Natural killer cell treated with Interleukin-12 subunit alpha and Interleukin-12 subunit beta and Interleukin-15 and Interleukin-18, amount 100 ng/mL, for 72 hours (primary cell): Measurements from ENCODE around the gene MYH10. TPM values are rescaled to one million over a fixed set of nuclear protein-coding genes. Genes with fewer than 3 reads are reported as not detected.

Experiments
- ATAC-seq, 2 donors: fragments of 150-1000 bp; cut with Tn5 transposase in 1 of 2; sonication (Bioruptor Pico), chemical (Tn5 transposase) in 1 of 2; 2 replicates each; pipeline ENCODE4 v1.10.0; 2021
- DNase-seq: peaks from one replicate; pipeline ENCODE4 v3.0.0; 2022; ENCODE audit warnings: low spot score
- H3K27ac Mint-ChIP-seq, 2 donors: 1 replicate in 1 of 2; 2 replicates in 1 of 2; pipeline ENCODE4 v1.8.0; 2022; ENCODE audit warnings: mixed read lengths in 2 of 2, mild to moderate bottlenecking in 1 of 2, moderate library complexity in 1 of 2
- H3K27me3 Mint-ChIP-seq, 2 donors: 1 replicate in 1 of 2; 2 replicates in 1 of 2; pipeline ENCODE4 v1.8.0; 2022; ENCODE audit warnings: mixed read lengths in 2 of 2
- H3K36me3 Mint-ChIP-seq: one replicate; pipeline ENCODE4 v1.8.0; 2022; ENCODE audit warnings: mixed read lengths
- H3K4me1 Mint-ChIP-seq, 2 donors: 1 replicate in 1 of 2; 2 replicates in 1 of 2; pipeline ENCODE4 v1.8.0; 2022; ENCODE audit warnings: low read depth in 2 of 2, mixed read lengths in 2 of 2, mild to moderate bottlenecking in 1 of 2
- H3K4me3 Mint-ChIP-seq: one replicate; pipeline ENCODE4 v1.8.0; 2022; ENCODE audit warnings: mixed read lengths
- H3K9me3 Mint-ChIP-seq: 2 replicates; pipeline ENCODE4 v1.8.0; 2022; ENCODE audit warnings: mixed read lengths
- total RNA-seq, 2 donors: library from RNA; stranded (reverse); gene quantifications; one replicate each; pipeline ENCODE4 v1.2.3, GENCODE V29; 2022

The MYH10 gene
- total RNA-seq, 2 donors from 2014 or later: 1.9 TPM

- ATAC-seq: no peak
- no peak overlapping the region for H3K27ac Mint-ChIP-seq
- no peak for DNase-seq
- H3K4me1 Mint-ChIP-seq: no peaks in the 10 kb centered on the region
- no peaks in the 10 kb centered on the region for H3K9me3 Mint-ChIP-seq
- H3K36me3 Mint-ChIP-seq: no peaks in the 10 kb centered on the region
- no peak overlapping the region for H3K4me3 Mint-ChIP-seq
- peaks cover 19 to 49% of the 10 kb centered on the region in 2 donors for H3K27me3 Mint-ChIP-seq
Measured at GRCh38 chr17:8610558-8610957, 20.0 kb downstream of the MYH10 start.

- DNase-seq: no peak
- Mint-ChIP-seq H3K4me3 (no peak overlapping the region), H3K27me3 (peaks cover 16 to 49% of the 10 kb centered on the region in 2 donors), H3K36me3 (no peaks in the 10 kb centered on the region), H3K9me3 (no peaks in the 10 kb centered on the region), H3K4me1 (no peaks in the 10 kb centered on the region), H3K27ac (no peak overlapping the region)
- no peak for ATAC-seq
Measured at GRCh38 chr17:8609910-8610309, 20.6 kb downstream of the MYH10 start.

DNA sequence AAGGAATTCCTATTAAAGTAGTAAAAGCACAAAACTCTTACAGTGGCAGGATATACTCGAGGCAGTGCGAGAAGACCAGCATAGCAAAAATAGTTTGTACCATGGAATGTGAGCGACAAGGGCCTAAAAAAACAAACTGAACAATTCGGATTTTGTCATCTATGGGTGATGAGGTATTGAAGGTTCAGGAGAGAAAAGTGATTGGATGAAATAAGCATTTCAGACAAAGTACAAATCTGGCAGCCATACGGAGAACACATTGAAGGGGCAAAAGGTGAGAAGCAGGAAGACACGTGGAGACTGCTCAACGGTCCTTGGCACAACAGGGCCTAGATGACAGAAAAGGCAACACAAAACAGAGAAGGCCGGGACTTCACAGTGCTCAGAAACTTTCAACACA is 22.5 kb downstream of the MYH10 start:
- H3K4me1 Mint-ChIP-seq: no peaks in the 10 kb centered on the region
- no peak overlapping the region for H3K27ac Mint-ChIP-seq
- no peaks in the 10 kb centered on the region for H3K9me3 Mint-ChIP-seq
- no peaks in the 10 kb centered on the region for H3K36me3 Mint-ChIP-seq
- H3K27me3 Mint-ChIP-seq: peaks cover 14 to 45% of the 10 kb centered on the region in 2 donors
- DNase-seq (no peak), ATAC-seq (no peak)
- no peak overlapping the region for H3K4me3 Mint-ChIP-seq

DNA sequence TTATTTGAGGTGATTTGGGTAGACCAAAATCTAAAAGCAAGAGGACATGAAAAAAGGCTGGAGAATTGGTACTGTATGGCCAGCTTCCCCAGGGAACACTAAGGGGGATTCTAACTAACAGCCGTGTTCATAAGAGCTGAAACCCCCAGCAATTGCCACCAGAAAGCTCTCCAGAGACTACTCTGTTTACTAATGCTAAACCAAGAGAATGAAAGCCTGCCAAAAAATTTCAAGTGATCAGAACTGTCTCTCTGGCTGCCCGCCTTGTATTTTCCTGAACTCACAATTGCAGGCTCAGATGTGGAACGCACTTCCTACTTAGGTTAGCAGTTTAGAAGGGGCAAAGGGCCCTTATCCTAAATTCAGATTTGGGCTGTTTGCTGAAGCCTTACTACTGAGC is 24.1 kb downstream of the MYH10 start:
- ATAC-seq (no peak), DNase-seq (no peak)
- Mint-ChIP-seq H3K27ac (no peak overlapping the region), H3K4me3 (no peak overlapping the region), H3K9me3 (no peaks in the 10 kb centered on the region), H3K4me1 (no peaks in the 10 kb centered on the region), H3K36me3 (no peaks in the 10 kb centered on the region), H3K27me3 (peaks cover 12 to 40% of the 10 kb centered on the region in 2 donors)

- H3K27ac Mint-ChIP-seq: no peak overlapping the region
- ATAC-seq (no peak), DNase-seq (no peak)
- H3K4me1 Mint-ChIP-seq: no peaks in the 10 kb centered on the region
- H3K27me3 Mint-ChIP-seq: peaks cover 4 to 23% of the 10 kb centered on the region in 2 donors
- no peaks in the 10 kb centered on the region for H3K9me3 Mint-ChIP-seq
- H3K4me3 Mint-ChIP-seq: no peak overlapping the region
- H3K36me3 Mint-ChIP-seq: no peaks in the 10 kb centered on the region
Measured at GRCh38 chr17:8602679-8603078, 27.8 kb downstream of the MYH10 start.

- Mint-ChIP-seq H3K4me1 (no peaks in the 10 kb centered on the region), H3K9me3 (no peaks in the 10 kb centered on the region), H3K27ac (no peak overlapping the region), H3K36me3 (no peaks in the 10 kb centered on the region), H3K4me3 (no peak overlapping the region), H3K27me3 (peaks cover 4 to 11% of the 10 kb centered on the region in 2 donors)
- DNase-seq (no peak), ATAC-seq (no peak)
Measured at GRCh38 chr17:8599351-8600011, 31.0 kb downstream of the MYH10 start.

GRCh38 chr17:8598913-8599312 is 31.6 kb downstream of the MYH10 start:
- ATAC-seq (no peak), DNase-seq (no peak)
- no peak overlapping the region for H3K4me3 Mint-ChIP-seq
- H3K27ac Mint-ChIP-seq: no peak overlapping the region
- no peaks in the 10 kb centered on the region for H3K4me1 Mint-ChIP-seq
- no peaks in the 10 kb centered on the region for H3K36me3 Mint-ChIP-seq
- no peaks in the 10 kb centered on the region for H3K9me3 Mint-ChIP-seq
- H3K27me3 Mint-ChIP-seq: peaks cover 4 to 11% of the 10 kb centered on the region in 2 donors

GRCh38 chr17:8593830-8594229 is 36.7 kb downstream of the MYH10 start:
- Mint-ChIP-seq H3K36me3 (no peaks in the 10 kb centered on the region), H3K4me1 (no peaks in the 10 kb centered on the region), H3K4me3 (no peak overlapping the region), H3K27ac (no peak overlapping the region), H3K27me3 (peaks cover 9 to 25% of the 10 kb centered on the region in 2 donors), H3K9me3 (no peaks in the 10 kb centered on the region)
- DNase-seq (no peak), ATAC-seq (no peak)

GRCh38 chr17:8593276-8593675 is 37.2 kb downstream of the MYH10 start:
- Mint-ChIP-seq H3K27ac (no peak overlapping the region), H3K4me3 (no peak overlapping the region), H3K27me3 (peaks cover 12 to 30% of the 10 kb centered on the region in 2 donors), H3K9me3 (no peaks in the 10 kb centered on the region), H3K36me3 (no peaks in the 10 kb centered on the region), H3K4me1 (no peaks in the 10 kb centered on the region)
- ATAC-seq (no peak), DNase-seq (no peak)

GRCh38 chr17:8588877-8589554 is 41.5 kb downstream of the MYH10 start:
- DNase-seq (no peak), ATAC-seq (no peak)
- Mint-ChIP-seq H3K27me3 (peaks cover 24 to 53% of the 10 kb centered on the region in 2 donors), H3K36me3 (no peaks in the 10 kb centered on the region), H3K4me3 (no peak overlapping the region), H3K27ac (no peak overlapping the region), H3K4me1 (no peaks in the 10 kb centered on the region), H3K9me3 (no peaks in the 10 kb centered on the region)

GRCh38 chr17:8586766-8587165 is 43.8 kb downstream of the MYH10 start:
- Mint-ChIP-seq H3K4me1 (no peaks in the 10 kb centered on the region), H3K27ac (no peak overlapping the region), H3K4me3 (no peak overlapping the region), H3K9me3 (no peaks in the 10 kb centered on the region), H3K36me3 (no peaks in the 10 kb centered on the region), H3K27me3 (peaks cover 23 to 41% of the 10 kb centered on the region in 2 donors)
- ATAC-seq (no peak), DNase-seq (no peak)

DNA sequence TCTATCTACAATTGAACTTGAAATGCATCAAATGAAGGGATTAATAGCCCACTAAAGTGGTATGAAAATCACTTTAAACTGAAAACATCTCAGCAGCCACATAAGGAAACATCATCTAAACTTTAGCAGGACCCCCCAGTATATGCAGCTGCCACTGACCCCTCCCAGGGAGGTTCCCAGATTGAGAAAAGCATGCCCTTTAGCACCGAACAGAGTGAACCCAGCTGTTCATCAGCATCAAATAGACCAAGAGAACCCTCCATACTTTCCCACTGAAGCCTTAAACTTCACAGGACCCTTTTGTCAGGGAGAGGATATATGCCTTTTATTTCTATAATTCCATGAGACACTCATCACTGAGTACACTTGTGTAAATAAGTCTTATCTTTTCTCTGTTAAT is 44.6 kb downstream of the MYH10 start:
- H3K27ac Mint-ChIP-seq: no peak overlapping the region
- peaks cover 21 to 41% of the 10 kb centered on the region in 2 donors for H3K27me3 Mint-ChIP-seq
- DNase-seq: no peak
- H3K4me1 Mint-ChIP-seq: no peaks in the 10 kb centered on the region
- ATAC-seq: no peak
- no peaks in the 10 kb centered on the region for H3K9me3 Mint-ChIP-seq
- H3K4me3 Mint-ChIP-seq: no peak overlapping the region
- no peaks in the 10 kb centered on the region for H3K36me3 Mint-ChIP-seq

DNA sequence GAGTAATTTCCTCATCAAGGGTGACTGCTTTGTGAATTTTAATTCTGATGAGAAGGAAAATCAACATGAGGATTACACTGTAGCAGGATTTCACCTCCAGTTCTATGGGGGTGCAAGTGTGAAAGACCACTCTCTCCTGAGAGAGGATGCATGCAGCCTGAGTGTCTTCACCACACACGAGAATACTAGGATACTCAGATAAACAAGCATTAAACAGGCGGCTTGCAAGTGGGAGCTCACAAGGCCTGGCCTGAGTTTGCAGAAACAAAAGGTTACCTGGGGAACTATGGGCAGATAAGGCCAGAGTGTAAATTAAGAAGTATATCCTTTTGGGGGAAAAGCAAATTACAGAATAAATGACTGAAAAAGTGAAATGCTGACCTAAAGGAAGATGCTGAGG is 46.6 kb downstream of the MYH10 start:
- no peaks in the 10 kb centered on the region for H3K4me1 Mint-ChIP-seq
- no peaks in the 10 kb centered on the region for H3K9me3 Mint-ChIP-seq
- DNase-seq (no peak), ATAC-seq (no peak)
- no peaks in the 10 kb centered on the region for H3K36me3 Mint-ChIP-seq
- H3K27ac Mint-ChIP-seq: no peak overlapping the region
- peaks cover 23 to 44% of the 10 kb centered on the region in 2 donors for H3K27me3 Mint-ChIP-seq
- H3K4me3 Mint-ChIP-seq: no peak overlapping the region

DNA sequence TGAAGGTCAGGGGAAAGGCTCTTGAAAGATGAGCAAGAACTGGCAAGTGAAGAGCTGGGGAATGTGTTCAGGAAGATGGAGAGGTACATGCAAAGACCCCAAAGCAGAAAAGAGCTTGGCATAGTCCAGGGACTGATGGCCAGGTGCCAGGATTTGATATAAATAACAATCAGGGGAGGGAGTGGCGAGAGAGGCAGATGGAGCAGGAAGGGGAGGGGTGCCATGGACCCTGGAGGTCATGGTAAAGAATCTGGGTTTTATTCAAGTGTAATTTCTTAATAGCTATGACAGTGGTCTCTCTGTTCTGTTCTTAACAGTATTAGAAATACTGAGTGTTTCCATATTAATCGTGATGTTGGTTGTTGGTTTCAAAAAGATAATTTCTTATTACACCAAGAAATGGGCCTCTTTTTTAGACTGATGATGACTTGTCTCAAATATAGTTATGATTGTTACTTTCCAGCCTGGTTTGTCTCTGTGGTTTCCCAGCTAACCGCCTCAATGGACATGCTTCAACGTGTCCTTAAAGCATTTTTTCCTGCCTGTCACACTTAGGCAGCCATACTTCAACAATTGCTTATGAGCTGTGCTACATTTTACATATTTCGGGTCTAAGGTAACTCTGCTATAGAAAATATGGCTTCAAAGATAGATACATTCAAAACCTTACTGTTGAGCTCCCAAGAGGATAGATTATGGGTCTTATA is 49.4 kb downstream of the MYH10 start:
- no peak overlapping the region for H3K27ac Mint-ChIP-seq
- DNase-seq (no peak), ATAC-seq (no peak)
- no peaks in the 10 kb centered on the region for H3K36me3 Mint-ChIP-seq
- H3K9me3 Mint-ChIP-seq: no peaks in the 10 kb centered on the region
- H3K4me3 Mint-ChIP-seq: no peak overlapping the region
- H3K27me3 Mint-ChIP-seq: peaks cover 8 to 30% of the 10 kb centered on the region in 2 donors
- H3K4me1 Mint-ChIP-seq: no peaks in the 10 kb centered on the region
